Peyer's patch (tissue), 4 donors: ENCODE results near the gene EPHA6. TPM values are rescaled to one million over a fixed set of nuclear protein-coding genes. Genes with fewer than 3 reads are reported as not detected.
"Not testable (repeated sequence)": the region's sequence is repeated elsewhere in the genome, so short reads cannot be mapped to it uniquely, and the experiment has no call there.

Experiments used
- DNase-seq, 3 donors: peaks; one replicate each; pipeline ENCODE4 v3.0.0-alpha.2; 2017 to 2019
- H3K27ac ChIP-seq, 4 donors: fragments of 200-600 bp; sonication (generic); one replicate each; pipeline ENCODE4 v1.5.1; 2016 to 2019
- H3K27me3 ChIP-seq, 2 donors: fragments of 200-600 bp; sonication (generic); one replicate each; pipeline ENCODE4 v1.5.1; 2019
- H3K36me3 ChIP-seq, 3 donors: fragments of 200-600 bp; sonication (generic); one replicate each; pipeline ENCODE4 v1.5.1; 2016 to 2019
- H3K4me1 ChIP-seq, 4 donors: fragments of 200-600 bp; sonication (generic); one replicate each; pipeline ENCODE4 v1.5.1; 2016 to 2019
- H3K4me3 ChIP-seq, 4 donors: fragments of 200-600 bp; sonication (generic); 1 replicate in 3 of 4; 2 replicates in 1 of 4; pipeline ENCODE4 v1.5.1; 2016 to 2019; ENCODE audit warnings: mild to moderate bottlenecking in 1 of 4
- H3K9me3 ChIP-seq, 4 donors: fragments of 200-600 bp; sonication (generic); one replicate each; pipeline ENCODE4 v1.5.1; 2016 to 2019; ENCODE audit warnings: mild to moderate bottlenecking in 1 of 4
- POLR2A ChIP-seq, 2 donors: fragments of 450-650 bp; IDR thresholded peaks; one replicate each; pipeline ENCODE4 v1.5.1; 2017; ENCODE audit warnings: antibody characterized with exemption in 2 of 2, mild to moderate bottlenecking in 2 of 2, moderate library complexity in 2 of 2
- total RNA-seq, 4 donors: library from RNA; depleted of rRNA; stranded (reverse); fragments of >200 nt; gene quantifications; one replicate each; pipeline ENCODE4 v1.1.0, GENCODE V29; 2016
- TF ChIP-seq, protein P1 (sequence below), 6 experiments: fragments of 450-650 bp in 4 of 6; fragments of 200-600 bp in 2 of 6; sonication (generic) in 1 of 6; IDR thresholded peaks; one replicate each; pipeline ENCODE4 v1.5.1; 2017 to 2019; ENCODE audit warnings: antibody characterized with exemption in 6 of 6, mild to moderate bottlenecking in 3 of 6, moderate library complexity in 1 of 6

The EPHA6 gene
- total RNA-seq, 4 donors from 2014 or later = 1.7 to 2.1 (median 1.9) TPM; not detected in 1

DNA sequence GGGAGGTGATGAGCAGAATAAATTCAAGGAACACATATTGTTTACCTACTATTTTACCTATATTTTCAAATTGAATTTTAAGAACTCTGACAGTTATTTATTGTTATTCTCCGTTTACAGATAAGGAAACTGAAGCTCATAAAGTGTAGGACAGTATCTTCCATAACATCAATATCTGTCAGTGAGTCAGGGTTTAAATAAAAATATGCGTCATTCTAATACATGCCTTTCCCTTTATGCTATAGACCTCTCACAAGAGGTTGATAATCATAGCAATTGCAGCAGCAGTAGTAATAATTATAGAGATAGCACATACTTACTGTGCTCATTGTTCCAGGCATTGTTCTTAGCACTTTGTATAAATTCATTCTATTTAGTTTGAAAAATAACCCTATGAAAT is 101.1 kb downstream of the EPHA6 start:
- no peaks in the 10 kb centered on the region for H3K9me3 ChIP-seq
- H3K27ac ChIP-seq = no peak overlapping the region
- H3K4me1 ChIP-seq = no peaks in the 10 kb centered on the region
- TF ChIP-seq POLR2A (IDR thresholded peaks at IDR 0.05) = no peak
- TF ChIP-seq, protein P1, sequence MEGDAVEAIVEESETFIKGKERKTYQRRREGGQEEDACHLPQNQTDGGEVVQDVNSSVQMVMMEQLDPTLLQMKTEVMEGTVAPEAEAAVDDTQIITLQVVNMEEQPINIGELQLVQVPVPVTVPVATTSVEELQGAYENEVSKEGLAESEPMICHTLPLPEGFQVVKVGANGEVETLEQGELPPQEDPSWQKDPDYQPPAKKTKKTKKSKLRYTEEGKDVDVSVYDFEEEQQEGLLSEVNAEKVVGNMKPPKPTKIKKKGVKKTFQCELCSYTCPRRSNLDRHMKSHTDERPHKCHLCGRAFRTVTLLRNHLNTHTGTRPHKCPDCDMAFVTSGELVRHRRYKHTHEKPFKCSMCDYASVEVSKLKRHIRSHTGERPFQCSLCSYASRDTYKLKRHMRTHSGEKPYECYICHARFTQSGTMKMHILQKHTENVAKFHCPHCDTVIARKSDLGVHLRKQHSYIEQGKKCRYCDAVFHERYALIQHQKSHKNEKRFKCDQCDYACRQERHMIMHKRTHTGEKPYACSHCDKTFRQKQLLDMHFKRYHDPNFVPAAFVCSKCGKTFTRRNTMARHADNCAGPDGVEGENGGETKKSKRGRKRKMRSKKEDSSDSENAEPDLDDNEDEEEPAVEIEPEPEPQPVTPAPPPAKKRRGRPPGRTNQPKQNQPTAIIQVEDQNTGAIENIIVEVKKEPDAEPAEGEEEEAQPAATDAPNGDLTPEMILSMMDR (IDR thresholded peaks at IDR 0.05) = no peak
- H3K27me3 ChIP-seq = no peaks in the 10 kb centered on the region
- H3K4me3 ChIP-seq = no peak overlapping the region
- DNase-seq = no peak
- H3K36me3 ChIP-seq = no peaks in the 10 kb centered on the region

- no peak overlapping the region for H3K27ac ChIP-seq
- H3K4me3 ChIP-seq = no peak overlapping the region
- H3K36me3 ChIP-seq = no peaks in the 10 kb centered on the region
- DNase-seq = no peak
- H3K9me3 ChIP-seq = peaks cover 0 to 24% (median 3%) of the 10 kb centered on the region in 4 donors
- no peak for TF ChIP-seq POLR2A (IDR thresholded peaks at IDR 0.05)
- TF ChIP-seq, protein P1 (IDR thresholded peaks at IDR 0.05) = no peak
- no peaks in the 10 kb centered on the region for H3K27me3 ChIP-seq
- H3K4me1 ChIP-seq = no peaks in the 10 kb centered on the region
These were observed 116.9 kb downstream of the EPHA6 start for GRCh38 chr3:96931119-96931862.

GRCh38 chr3:96942131-96942530 is 127.7 kb downstream of the EPHA6 start:
- not testable (repeated sequence) for H3K27me3 ChIP-seq, H3K9me3 ChIP-seq, H3K36me3 ChIP-seq, H3K4me1 ChIP-seq, H3K4me3 ChIP-seq, DNase-seq, H3K27ac ChIP-seq

DNA sequence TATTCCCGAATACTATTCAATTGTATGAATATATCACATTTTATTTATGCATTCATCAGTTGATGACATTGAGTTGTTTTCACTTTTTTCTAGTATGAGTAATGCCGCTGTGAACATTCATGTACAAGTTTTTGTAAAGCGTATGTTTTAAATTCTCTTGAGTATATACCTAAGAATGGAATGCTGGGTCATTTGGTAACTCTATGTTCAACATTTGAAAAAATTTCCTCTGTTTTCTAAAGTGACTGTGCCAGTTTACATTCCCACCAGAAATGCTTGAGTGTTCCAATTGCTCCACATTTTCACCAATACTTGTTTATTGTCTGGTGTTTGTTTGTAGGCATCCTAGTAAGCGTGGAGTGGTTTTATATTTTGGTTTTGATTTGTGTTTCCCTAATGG is 144.5 kb downstream of the EPHA6 start:
- H3K27ac ChIP-seq = no peak overlapping the region
- H3K27me3 ChIP-seq = no peaks in the 10 kb centered on the region
- TF ChIP-seq POLR2A (IDR thresholded peaks at IDR 0.05) = no peak
- TF ChIP-seq, protein P1 (IDR thresholded peaks at IDR 0.05) = no peak
- no peaks in the 10 kb centered on the region for H3K36me3 ChIP-seq
- DNase-seq = no peak
- no peaks in the 10 kb centered on the region for H3K9me3 ChIP-seq
- no peaks in the 10 kb centered on the region for H3K4me1 ChIP-seq
- no peak overlapping the region for H3K4me3 ChIP-seq

GRCh38 chr3:96959474-96959873 is 145.1 kb downstream of the EPHA6 start:
- Histone ChIP-seq H3K36me3 (no peaks in the 10 kb centered on the region), H3K4me3 (no peak overlapping the region), H3K27ac (no peak overlapping the region), H3K4me1 (no peaks in the 10 kb centered on the region), H3K9me3 (no peaks in the 10 kb centered on the region), H3K27me3 (no peaks in the 10 kb centered on the region)
- no peak for DNase-seq
- TF ChIP-seq, protein P1 (IDR thresholded peaks at IDR 0.05) = no peak
- no peak for TF ChIP-seq POLR2A (IDR thresholded peaks at IDR 0.05)

GRCh38 chr3:96959901-96960641 is 145.7 kb downstream of the EPHA6 start:
- no peaks in the 10 kb centered on the region for H3K4me1 ChIP-seq
- H3K36me3 ChIP-seq = no peaks in the 10 kb centered on the region
- H3K27ac ChIP-seq = no peak overlapping the region
- H3K27me3 ChIP-seq = no peaks in the 10 kb centered on the region
- H3K4me3 ChIP-seq = no peak overlapping the region
- TF ChIP-seq POLR2A (IDR thresholded peaks at IDR 0.05) = no peak
- TF ChIP-seq, protein P1 (IDR thresholded peaks at IDR 0.05) = no peak
- H3K9me3 ChIP-seq = no peaks in the 10 kb centered on the region
- DNase-seq = no peak
